GM19238 (cell line): ENCODE measurements around the gene EIF4EBP2.
A peak's percentile ranks its signal among the peaks of the same experiment; 100 is the strongest.

Experiments used
- DNase-seq: peaks from one replicate; pipeline ENCODE4 v3.0.0; 2011; ENCODE audit warnings: low spot score; ENCODE audit not compliant: insufficient read length

Gene EIF4EBP2

DNA sequence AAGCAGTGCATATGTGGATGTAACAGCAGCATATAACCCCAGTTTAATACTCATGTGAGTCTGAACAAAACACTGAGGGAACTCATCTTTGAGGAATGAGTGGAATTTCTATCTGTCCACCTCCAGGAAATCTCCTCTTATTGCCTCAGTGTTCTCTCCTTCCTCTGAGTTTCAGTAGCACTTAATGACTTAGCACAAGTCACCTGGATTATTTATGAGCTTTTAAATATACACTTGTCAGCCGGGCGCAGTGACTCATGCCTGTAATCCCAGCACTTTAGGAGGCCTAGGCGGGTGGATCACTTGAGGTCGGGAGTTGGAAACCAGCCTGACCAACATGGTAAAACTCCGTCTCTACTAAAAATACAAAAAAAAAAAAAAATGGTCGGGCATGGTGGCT lies 25.8 kb upstream of the EIF4EBP2 start:
- no peak for DNase-seq

GRCh38 chr10:70379581-70380176 lies 24.3 kb upstream of the EIF4EBP2 start:
- DNase-seq = no peak

DNA sequence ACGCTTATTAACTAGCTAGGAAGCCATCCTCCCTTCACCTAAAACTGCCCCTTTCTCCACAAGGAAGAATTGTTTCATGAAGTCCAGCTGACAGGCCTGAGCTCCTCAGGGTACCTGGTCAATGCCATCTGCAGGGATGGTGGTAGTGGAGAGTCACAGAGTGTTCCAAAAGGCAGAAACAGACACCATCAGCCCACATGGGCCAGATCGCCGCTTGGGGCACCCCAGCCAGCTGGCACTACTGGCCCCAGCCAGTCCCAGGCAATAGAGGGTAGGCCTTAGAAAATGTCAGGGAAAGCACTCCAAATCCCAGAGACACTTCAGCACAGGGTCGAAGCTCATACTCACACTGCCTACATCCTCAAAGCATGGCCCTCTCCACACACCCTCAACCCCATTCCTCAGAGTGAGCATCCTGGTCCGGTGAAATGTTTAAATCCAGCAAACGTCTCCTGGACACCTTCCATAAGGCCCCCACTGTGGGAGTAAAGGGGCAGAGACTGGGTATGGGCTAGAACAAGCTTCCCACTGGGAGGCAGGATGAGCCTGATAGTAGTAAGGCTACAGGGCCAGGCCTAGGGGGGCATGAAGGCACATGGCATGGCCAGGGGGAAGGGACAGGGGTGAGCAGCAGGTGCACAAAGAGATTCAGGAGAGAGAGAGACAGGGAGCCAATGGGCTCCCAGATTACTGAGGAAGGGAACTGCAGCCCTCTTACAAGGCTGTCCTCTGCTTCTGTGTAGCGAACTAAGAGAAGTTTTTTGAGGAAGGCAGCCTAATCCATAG lies 23.4 kb upstream of the EIF4EBP2 start:
- DNase-seq = no peak

- peak; percentile 63 for DNase-seq
These were observed 22.2 kb upstream of the EIF4EBP2 start for GRCh38 chr10:70381471-70382421.

DNA sequence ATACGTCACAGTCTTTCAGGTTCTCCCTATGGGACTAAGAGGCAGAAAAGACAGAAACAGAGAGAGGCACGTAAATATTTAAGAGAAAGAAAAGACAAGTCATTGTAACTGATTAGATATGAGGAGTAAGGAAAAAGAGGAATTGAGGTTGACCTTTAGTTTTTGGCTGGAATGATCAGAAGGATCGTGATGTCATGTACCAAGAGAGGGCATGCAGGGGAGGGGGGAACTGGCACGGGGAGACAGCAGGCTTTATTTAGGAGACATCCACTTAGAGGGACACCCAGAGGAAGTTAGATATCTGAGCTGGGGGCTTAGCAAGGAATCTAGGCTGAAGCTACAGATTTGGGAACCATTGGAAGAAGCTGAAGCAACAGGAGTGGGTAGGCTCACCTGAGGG lies 12.3 kb upstream of the EIF4EBP2 start:
- no peak for DNase-seq

- DNase-seq = no peak
These were observed 7.8 kb upstream of the EIF4EBP2 start for GRCh38 chr10:70396140-70396539.

- DNase-seq = no peak
These were observed 4.8 kb upstream of the EIF4EBP2 start for GRCh38 chr10:70399177-70399576.

DNA sequence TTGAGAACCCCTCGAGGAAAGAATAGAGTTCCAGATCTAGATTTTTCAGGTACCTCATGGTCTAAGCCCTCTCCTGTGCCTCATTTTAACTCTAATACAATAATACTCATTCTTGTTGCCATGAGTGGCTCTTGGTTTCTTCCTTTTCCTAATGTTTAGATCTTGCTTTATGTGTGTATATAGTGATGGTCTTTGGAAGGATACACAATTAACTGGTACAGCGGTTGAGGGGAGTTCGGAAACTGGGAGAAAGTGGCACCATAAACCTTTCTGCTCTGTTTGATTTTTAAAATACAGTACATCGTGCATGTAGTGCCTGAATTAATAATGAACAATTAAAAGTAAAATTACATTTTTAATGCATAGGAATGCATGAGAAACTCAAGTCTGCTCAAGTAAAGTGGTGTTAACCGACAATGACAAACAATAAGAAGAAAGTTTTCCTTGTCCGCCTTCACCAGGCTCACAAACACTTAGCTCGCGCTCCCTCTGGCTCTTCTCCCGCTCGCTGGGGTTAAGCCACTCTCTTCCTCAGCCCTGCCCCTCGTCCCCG lies 386 bp upstream of the EIF4EBP2 start:
- no peak for DNase-seq

- DNase-seq = no peak
These were observed 767 bp downstream of the EIF4EBP2 start for GRCh38 chr10:70404787-70405036.

DNA sequence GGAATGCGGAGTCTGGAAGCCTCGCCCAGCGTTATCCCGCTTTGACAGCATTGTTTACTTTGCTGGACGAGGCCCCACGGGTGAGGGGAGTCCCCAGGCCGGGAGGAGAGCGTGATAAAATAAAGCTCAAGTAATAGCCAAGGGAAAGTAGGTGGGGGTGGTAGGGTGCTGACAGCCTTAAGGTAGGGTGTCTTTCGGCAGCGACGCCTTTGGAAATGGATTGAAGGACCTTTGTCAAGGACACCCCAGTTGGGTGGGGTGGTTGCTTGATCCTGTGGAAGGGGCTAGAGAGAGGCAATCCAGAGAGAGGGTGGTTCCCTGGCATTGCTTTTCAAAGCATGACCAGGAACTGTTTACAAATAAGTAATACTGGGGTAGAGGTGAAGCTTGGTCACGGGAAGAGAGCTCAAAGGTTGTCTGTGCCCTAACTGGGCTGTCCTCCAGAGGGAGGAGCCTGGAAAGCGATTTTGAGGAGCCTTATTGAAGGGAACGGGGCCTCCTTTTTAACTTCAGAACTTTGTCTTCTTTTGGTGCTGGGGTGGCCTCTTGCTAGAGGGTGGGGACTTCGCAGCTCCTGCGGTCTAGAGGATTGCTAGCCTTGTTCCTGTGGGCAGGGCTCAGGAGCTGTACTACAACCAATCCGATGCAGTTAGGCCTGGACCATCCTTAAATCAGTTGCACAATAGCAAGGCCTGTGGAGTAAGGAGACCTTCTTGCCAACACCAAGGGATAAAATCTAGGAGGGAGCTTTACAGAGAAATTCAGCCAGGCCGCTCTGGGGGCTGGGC lies 1.3 kb downstream of the EIF4EBP2 start:
- DNase-seq = no peak

GRCh38 chr10:70409772-70410171 lies 5.8 kb downstream of the EIF4EBP2 start:
- DNase-seq = no peak

DNA sequence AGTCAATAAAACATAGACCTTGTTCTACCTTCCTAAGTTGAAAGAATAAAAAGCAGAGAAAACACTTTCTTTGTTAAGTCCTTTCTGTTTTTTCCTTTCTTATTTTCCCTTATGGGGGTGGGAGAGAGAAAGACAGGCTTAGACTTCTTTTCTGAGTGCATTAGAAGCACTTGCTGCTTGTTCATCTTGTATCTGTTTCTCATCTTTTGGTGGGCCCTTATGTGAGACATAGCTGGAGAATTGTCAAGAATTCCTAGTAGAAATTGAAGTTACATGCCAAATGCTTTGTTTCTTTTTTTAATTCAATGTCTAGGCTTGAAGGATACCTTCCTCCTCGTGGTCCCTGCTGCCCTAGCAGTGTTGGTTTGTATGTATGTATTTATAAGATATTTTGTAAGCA lies 6.7 kb downstream of the EIF4EBP2 start:
- no peak for DNase-seq

DNA sequence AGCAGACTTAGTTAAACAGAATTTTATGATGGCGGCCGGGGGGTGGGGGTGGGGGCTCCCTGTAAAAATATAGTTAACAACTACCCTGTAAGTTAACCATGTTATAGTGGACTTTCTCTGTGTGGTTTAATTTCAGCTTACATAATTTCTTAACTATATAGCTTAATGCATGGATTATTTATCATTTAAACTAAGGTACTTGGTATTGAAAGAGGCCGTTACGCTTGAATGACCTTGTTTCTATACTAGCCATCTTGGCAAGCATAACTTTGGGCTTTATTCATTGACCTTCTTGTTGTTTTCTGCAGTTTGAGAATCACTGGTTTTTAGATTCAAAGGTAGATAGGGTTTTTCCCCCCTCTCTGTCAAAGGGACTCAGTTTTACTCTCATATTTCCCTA lies 8.4 kb downstream of the EIF4EBP2 start:
- DNase-seq = no peak

DNA sequence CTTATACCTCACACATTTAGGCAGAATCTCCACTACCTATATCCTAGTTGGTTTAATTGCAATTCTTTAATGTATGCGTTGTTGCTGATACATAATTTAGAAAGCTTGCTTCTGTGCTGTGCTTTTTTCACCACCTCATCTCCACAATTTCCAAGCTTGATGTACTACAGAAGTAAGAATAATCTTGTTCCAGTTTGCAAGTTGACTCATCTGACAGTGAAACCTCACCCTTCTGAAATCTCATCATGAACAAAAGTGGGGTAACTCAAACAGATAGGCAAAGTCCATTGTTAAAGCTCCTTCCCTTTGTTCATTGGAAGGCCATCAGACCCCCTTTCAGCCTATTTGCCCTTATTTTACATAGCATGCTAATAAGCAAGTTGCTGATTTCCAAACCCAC lies 13.6 kb downstream of the EIF4EBP2 start:
- DNase-seq = no peak

GRCh38 chr10:70418229-70418628 lies 14.3 kb downstream of the EIF4EBP2 start:
- DNase-seq = no peak

- DNase-seq = no peak
These were observed 14.8 kb downstream of the EIF4EBP2 start for GRCh38 chr10:70418713-70419112.

GRCh38 chr10:70424320-70424719 lies 20.4 kb downstream of the EIF4EBP2 start:
- DNase-seq = no peak

DNA sequence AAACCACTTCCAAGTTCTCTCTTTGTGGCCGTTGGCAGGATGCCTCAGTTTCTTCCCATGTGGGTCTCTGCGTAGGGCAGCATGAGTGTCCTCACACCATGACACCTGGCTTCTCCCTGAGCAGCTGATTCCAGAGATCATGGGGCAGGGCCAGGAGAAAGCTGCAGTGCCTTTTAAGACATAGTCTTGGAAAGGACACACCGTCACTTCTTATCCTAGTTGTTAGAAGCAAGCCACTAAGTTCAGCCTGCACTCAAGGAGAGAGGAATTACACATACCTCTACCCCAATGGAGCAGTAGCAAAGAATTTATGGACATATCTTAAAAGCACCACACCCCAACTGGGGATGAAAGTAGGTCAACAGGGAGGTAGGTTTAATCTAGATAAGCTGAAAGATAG lies 21.2 kb downstream of the EIF4EBP2 start:
- DNase-seq = no peak

- no peak for DNase-seq
These were observed 22.9 kb downstream of the EIF4EBP2 start for GRCh38 chr10:70426823-70427222.

GRCh38 chr10:70430493-70431445 lies 26.8 kb downstream of the EIF4EBP2 start:
- DNase-seq = no peak
